Lung (tissue), 12 donors: ENCODE data around the gene NPAS3. TPM values are rescaled to one million over a fixed set of nuclear protein-coding genes. Genes with fewer than 3 reads are reported as not detected.

Experiments used
- ATAC-seq: fragments of 200-7000 bp; cut with Tn5 transposase; one replicate; pipeline ENCODE4 v1.9.1; 2020; ENCODE audit warnings: moderate number of reproducible peaks; ENCODE audit not compliant: insufficient read depth, low FRiP score
- DNase-seq, 3 donors: peaks; one replicate each; pipeline ENCODE4 v3.0.0-alpha.2; 2013 to 2017
- H3K27ac ChIP-seq, 2 donors: one replicate each; pipeline ENCODE4 v1.5.1; 2013; ENCODE audit warnings: mild to moderate bottlenecking in 2 of 2, moderate library complexity in 2 of 2, control low read depth in 1 of 2, inconsistent platforms in 1 of 2, low read depth in 1 of 2, low read length in 1 of 2
- H3K27me3 ChIP-seq, 3 donors: one replicate each; pipeline ENCODE4 v1.5.1; 2013; ENCODE audit warnings: low read length in 2 of 3; ENCODE audit not compliant: control insufficient read depth in 3 of 3, insufficient read depth in 3 of 3
- H3K36me3 ChIP-seq, 4 donors: one replicate each; pipeline ENCODE4 v1.5.1; 2013; ENCODE audit warnings: low read length in 4 of 4, mild to moderate bottlenecking in 1 of 4, moderate library complexity in 1 of 4; ENCODE audit not compliant: control insufficient read depth in 4 of 4, insufficient read depth in 4 of 4
- H3K4me1 ChIP-seq, 5 donors: one replicate each; pipeline ENCODE4 v1.5.1; 2013; ENCODE audit warnings: low read length in 5 of 5, mild to moderate bottlenecking in 2 of 5, moderate library complexity in 1 of 5; ENCODE audit not compliant: control insufficient read depth in 5 of 5, insufficient read depth in 5 of 5
- H3K4me3 ChIP-seq: one replicate; pipeline ENCODE4 v1.5.1; 2013; ENCODE audit warnings: mild to moderate bottlenecking, control low read depth, moderate library complexity
- H3K9ac ChIP-seq, 2 donors: one replicate each; pipeline ENCODE4 v1.5.1; 2013; ENCODE audit warnings: low read length in 2 of 2, control low read depth in 1 of 2; ENCODE audit not compliant: insufficient read depth in 1 of 2
- H3K9me3 ChIP-seq, 4 donors: one replicate each; pipeline ENCODE4 v1.5.1; 2013; ENCODE audit warnings: low read length in 3 of 4, mild to moderate bottlenecking in 1 of 4, moderate library complexity in 1 of 4; ENCODE audit not compliant: control insufficient read depth in 4 of 4, insufficient read depth in 3 of 4
- CTCF ChIP-seq: IDR thresholded peaks from 2 replicates; pipeline ENCODE4 v1.5.1; 2012; ENCODE audit warnings: mild to moderate bottlenecking; ENCODE audit errors: control extremely low read depth, extremely low read depth
- WGBS, 2 donors: extraction: QIAGEN DNeasy Blood & Tissue Kit; methylation state at CpG; one replicate each; pipeline ENCODE4 v1.1.7; 2013; 5-methylcytosine and 5-hydroxymethylcytosine counted together
- polyA plus RNA-seq, 2 donors: library from polyadenylated mRNA; stranded (reverse); fragments of 200-250 nt; gene quantifications; one replicate each; pipeline ENCODE4 v1.2.1, GENCODE V29; 2013
- total RNA-seq, 2 donors: library from RNA; depleted of rRNA in 1 of 2; stranded (reverse); fragments of >200 nt in 1 of 2; gene quantifications; one replicate each; pipeline ENCODE4 v1.2.1, GENCODE V29; 2014 to 2021
- donor health status: control.
- donor health status: control.
- donor health status: Bipolar disorder and iron deficiency.
- donor health status: healthy.
- donor health status: DM: yes; HTN: yes; CAD: no.

The NPAS3 gene
- total and polyA plus RNA-seq, 4 donors, result 0.13 to 0.48 (median 0.33) TPM

DNA sequence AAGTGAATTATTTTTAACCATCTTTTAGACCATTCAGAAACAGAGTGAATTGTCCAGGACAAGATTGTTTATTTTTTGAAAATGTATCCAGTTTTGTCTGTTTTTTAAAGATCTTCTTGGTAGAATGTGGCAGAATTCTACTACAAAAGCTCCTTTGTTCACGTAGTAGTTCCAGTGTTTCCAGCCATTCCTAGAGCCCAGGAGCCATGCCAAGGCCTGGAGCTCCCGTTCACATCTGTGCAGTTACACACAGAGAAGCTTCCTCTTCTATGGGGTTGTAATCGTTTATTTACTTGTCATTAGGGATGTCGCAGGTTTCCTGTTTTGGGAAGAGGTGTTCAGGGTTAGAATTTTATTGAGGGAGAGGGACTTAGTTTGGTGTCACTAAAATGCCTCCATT lies 409.8 kb downstream of the NPAS3 start:
- no peak for ATAC-seq
- no peak for TF ChIP-seq CTCF
- Histone ChIP-seq H3K9me3 (peaks cover 0 to 2% (median 0%) of the 10 kb centered on the region in 4 donors), H3K27ac (no peak overlapping the region), H3K4me3 (no peak overlapping the region), H3K9ac (no peak overlapping the region), H3K4me1 (no peaks in the 10 kb centered on the region), H3K27me3 (peaks cover 0 to 2% (median 0%) of the 10 kb centered on the region in 3 donors), H3K36me3 (no peaks in the 10 kb centered on the region)
- 60 to 67% methylated on average over 4 of the region's 4 CpGs for WGBS, 2 donors
- no peak for DNase-seq

DNA sequence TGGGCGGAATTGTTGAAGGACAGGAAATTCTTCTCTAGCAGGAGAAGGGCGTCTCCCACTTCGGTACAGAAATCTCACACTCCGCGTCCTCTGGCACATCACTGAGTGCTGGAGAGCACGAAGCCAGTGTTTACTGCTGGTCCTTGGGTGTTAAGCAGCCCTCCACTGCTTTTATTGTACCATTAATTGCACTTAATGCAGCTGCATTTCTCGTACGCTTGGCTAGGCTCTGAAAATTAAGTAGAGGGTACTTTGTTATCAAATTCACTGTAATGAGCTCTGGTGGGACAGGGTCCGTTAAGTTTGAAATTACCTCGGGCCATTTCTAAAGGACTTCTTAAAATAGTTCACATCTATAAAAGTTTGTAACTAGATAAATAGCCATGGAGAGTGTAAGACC lies 411.2 kb downstream of the NPAS3 start:
- Histone ChIP-seq H3K4me1 (no peaks in the 10 kb centered on the region), H3K4me3 (no peak overlapping the region), H3K9me3 (peaks cover 0 to 2% (median 0%) of the 10 kb centered on the region in 4 donors), H3K9ac (no peak overlapping the region), H3K27me3 (no peaks in the 10 kb centered on the region), H3K36me3 (no peaks in the 10 kb centered on the region), H3K27ac (no peak overlapping the region)
- ATAC-seq, result no peak
- 59 to 76% methylated on average over 10 of the region's 10 CpGs for WGBS, 2 donors
- no peak for TF ChIP-seq CTCF
- no peak for DNase-seq

DNA sequence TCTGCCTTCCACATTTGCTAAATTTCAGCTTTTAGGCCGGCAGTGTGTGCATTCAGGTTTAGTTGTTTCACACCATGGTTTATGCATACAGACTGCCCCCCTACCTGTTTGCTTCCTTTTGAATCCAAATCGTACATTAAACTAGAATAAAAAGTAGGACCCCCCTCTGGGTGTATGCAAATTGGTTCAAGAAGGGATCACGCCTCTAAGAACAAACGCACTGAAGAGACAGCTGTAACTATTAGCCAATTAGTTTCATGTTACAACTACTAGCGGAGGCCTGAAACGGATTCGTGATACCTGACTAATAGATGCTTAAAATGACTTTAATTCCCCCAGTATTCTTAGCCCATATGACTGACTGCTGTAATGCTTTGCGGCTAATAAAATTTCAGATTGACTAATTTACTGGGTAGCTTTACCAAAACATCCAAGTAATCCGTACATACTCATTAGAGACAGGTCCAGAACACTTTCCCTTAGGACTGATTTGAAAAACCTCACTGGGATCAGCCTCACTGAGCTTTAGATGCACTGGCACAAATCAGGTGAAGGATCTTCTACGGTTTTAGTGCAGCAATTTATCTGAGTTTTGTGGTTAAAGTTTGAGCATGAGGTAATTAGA lies 411.8 kb downstream of the NPAS3 start:
- no peaks in the 10 kb centered on the region for H3K36me3 ChIP-seq
- ATAC-seq (no peak), DNase-seq (no peak)
- WGBS, 2 donors, result 84 to 90% methylated on average over 10 of the region's 10 CpGs
- H3K9ac ChIP-seq, result no peak overlapping the region
- no peak overlapping the region for H3K27ac ChIP-seq
- H3K4me3 ChIP-seq, result no peak overlapping the region
- TF ChIP-seq CTCF, result no peak
- no peaks in the 10 kb centered on the region for H3K4me1 ChIP-seq
- H3K27me3 ChIP-seq, result no peaks in the 10 kb centered on the region
- H3K9me3 ChIP-seq, result peaks cover 0 to 2% (median 0%) of the 10 kb centered on the region in 4 donors

- no peak overlapping the region for H3K4me3 ChIP-seq
- H3K27ac ChIP-seq, result no peak overlapping the region
- ATAC-seq (no peak), DNase-seq (no peak)
- TF ChIP-seq CTCF, result no peak
- H3K27me3 ChIP-seq, result no peaks in the 10 kb centered on the region
- H3K36me3 ChIP-seq, result no peaks in the 10 kb centered on the region
- peaks cover 0 to 7% (median 0%) of the 10 kb centered on the region in 5 donors for H3K4me1 ChIP-seq
- H3K9ac ChIP-seq, result no peak overlapping the region
- H3K9me3 ChIP-seq, result peaks cover 0 to 2% (median 0%) of the 10 kb centered on the region in 4 donors
These were observed 414.1 kb downstream of the NPAS3 start for GRCh38 chr14:33352821-33353220.
